GM15510 (cell line): Measurements from ENCODE around the gene COG4.

ENCODE experiments used
- POLR2A ChIP-seq: IDR thresholded peaks from 3 replicates; pipeline ENCODE4 v1.6.1; 2011; ENCODE audit warnings: borderline replicate concordance; ENCODE audit not compliant: insufficient read length; ENCODE audit errors: extremely low read depth

Gene COG4

GRCh38 chr16:70548936-70549335, 25.6 kb upstream of the COG4 start:
- TF ChIP-seq POLR2A, result no peak

GRCh38 chr16:70544548-70544947, 21.2 kb upstream of the COG4 start:
- TF ChIP-seq POLR2A, result no peak

GRCh38 chr16:70540994-70541393, 17.6 kb upstream of the COG4 start:
- no peak for TF ChIP-seq POLR2A

DNA sequence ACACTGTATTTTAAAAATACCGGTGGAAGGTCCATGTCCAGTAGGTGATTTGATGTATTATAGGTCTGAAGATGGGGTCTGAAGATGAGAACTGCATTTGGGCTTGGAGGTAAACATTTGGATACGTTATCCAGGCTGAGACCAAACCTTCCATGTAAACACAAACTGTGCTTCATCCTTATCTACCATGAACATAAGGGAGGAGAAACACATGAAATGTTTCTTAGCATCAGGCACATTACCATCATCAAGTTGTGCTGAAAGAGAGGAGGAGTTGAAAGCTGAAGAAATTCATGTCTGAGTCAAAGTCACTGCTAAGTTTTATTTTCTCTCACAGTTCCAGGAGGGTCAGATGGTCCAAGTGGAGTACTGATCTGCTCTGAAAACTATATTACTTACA, 11.6 kb upstream of the COG4 start:
- no peak for TF ChIP-seq POLR2A

DNA sequence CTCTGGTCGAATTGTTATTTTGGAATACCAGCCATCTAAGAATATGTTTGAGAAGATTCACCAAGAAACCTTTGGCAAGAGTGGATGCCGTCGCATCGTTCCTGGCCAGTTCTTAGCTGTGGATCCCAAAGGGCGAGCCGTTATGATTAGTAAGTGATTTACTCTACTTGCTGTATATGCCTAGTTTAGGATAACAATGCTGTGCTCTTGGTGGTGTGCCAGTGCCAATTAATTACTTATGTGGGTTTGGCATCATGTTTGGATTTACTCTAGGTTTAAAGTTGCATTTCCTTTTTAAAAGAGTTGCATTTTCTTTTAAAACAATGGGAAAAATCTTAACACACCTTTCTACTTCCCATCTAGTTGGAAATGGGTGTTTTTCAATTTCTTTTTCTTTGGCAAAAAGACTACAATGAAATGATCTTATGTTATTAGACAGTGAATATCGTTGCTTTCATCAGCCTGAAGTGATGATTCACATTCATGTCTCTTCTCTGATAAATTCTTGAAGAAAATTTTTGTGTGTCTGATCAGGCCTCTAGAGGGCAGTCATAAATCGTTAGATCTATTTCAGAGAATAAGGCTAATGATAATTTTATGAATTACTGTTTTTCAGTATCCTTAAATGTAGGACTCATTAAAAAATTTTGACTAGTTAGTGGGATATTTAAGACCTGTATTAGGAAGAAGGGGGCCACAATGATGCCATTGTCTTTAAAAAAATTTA, 5.9 kb upstream of the COG4 start:
- no peak for TF ChIP-seq POLR2A

GRCh38 chr16:70527315-70527996, 4.1 kb upstream of the COG4 start:
- no peak for TF ChIP-seq POLR2A

DNA sequence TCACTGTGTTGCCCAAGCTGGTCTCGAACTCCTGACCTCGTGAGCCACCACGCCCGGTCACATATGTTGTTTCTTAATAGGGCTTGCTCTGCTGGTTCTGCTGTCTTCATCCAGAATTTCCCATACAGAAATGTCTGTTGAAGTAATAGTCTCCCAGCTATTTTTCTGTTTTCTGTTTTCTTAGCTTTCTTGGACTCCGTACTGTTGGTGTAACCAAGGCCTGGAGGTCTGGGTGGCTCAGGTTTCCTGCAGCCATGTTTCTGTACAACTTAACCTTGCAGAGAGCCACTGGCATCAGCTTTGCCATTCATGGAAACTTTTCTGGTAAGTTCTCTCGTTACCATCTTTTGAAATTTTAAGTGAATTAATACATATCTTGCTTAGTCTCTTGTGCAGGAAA, 3.0 kb upstream of the COG4 start:
- no peak for TF ChIP-seq POLR2A

GRCh38 chr16:70523743-70524398, 517 bp upstream of the COG4 start, which contains the start of gene SF3B3:
Gene SF3B3 (plus strand): TSS chr16:70523816. CDS start chr16:70526657, 2,841 bp downstream.
- peak; percentile 66 for TF ChIP-seq POLR2A

GRCh38 chr16:70522216-70523075, 908 bp downstream of the COG4 start:
- TF ChIP-seq POLR2A, result no peak

DNA sequence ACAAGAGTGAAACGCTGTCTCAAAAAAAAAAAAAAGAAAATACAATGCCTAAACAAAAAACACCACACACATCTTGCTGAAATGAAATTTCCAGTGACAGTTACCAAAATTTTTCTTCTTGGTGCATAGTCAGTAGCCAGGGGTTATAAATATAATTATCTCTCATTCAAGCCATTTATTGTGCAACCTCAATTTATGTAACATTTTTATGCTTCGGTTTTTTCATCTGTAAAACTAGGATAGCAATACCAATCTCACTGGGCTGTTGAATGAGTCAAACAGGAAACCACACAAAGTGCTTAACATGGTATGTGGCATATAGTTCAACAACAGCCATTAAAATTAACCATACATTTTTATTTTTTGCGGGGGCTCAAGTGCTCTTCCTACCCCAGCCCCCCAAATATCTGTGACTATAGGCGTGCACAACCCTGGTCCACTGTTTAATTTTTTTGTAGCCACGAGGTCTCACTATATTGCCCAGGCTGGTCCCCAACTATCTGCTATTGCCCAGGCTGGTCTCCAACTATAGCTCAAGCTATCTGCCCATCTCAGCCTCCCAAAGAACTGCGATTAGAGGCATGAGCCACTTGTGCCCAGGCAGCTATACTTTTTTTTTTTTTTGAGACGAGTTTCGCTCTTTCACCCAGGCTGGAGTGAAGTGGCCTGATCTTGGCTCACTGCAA, 2.6 kb downstream of the COG4 start:
- no peak for TF ChIP-seq POLR2A

DNA sequence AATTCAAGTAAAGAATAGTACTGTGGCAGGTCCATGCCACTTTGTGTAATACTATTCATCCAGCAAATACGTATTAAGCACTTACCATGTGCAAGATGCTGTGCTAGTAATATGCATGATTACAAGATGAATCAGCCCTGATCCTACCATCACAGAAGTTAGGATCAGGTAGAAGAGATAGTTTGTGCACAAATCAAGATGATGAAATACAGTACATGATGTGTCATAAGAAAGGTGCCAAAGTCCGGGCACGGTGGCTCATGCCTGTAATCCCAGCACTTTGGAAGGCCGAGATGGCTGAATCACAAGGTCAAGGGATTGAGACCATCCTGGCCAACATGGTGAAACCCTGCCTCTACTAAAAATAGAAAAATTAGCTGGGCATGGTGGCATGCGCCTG, 10.9 kb downstream of the COG4 start:
- no peak for TF ChIP-seq POLR2A

- TF ChIP-seq POLR2A, result no peak
Observed at GRCh38 chr16:70511833-70512232, 11.5 kb downstream of the COG4 start.

DNA sequence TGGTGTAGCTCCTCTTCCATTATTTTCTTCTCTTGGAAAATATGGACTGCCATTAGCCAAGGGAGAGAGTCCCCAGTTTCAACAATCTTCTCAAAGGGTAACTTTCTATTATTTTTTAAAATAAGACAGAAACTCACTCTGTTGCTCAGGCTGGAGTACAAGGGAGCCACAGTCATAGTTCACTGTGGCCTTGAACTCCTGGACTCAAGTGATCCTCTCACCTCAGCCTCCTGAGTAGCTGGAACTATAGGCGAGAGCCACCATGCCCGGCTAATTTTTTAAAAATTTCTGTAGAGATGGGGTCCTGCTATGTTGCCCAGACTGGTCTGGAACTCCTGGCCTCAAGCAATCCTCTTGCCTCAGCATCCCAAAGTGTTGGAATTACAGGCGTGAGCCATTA, 13.1 kb downstream of the COG4 start:
- no peak for TF ChIP-seq POLR2A

GRCh38 chr16:70508752-70509151, 14.6 kb downstream of the COG4 start:
- TF ChIP-seq POLR2A, result no peak

DNA sequence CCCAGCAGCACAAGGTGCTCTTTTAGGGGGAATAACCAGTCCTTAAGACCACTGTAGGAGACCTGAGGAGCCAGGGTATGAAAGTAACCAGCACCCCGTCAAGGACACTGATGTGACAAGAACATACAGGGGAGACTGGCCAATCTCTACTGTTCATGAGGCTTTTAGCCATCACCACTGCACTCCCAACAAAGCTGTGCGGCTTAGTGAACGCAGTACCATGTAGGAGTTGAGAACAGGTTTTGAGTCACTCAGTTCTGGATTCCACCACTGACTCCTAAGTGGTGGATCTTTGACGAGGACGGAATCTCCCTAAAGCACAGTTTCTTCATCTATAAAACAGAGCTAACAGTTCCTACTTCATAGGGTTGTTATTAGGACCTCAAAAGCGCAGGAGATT, 26.8 kb downstream of the COG4 start:
- TF ChIP-seq POLR2A, result no peak
